Measurements from ENCODE around the gene NOX5. TPM values are rescaled to one million over a fixed set of nuclear protein-coding genes. Genes with fewer than 3 reads are reported as not detected.

Gene NOX5
- total RNA-seq, 1 donor from 2014 or later: 0.14 TPM

DNA sequence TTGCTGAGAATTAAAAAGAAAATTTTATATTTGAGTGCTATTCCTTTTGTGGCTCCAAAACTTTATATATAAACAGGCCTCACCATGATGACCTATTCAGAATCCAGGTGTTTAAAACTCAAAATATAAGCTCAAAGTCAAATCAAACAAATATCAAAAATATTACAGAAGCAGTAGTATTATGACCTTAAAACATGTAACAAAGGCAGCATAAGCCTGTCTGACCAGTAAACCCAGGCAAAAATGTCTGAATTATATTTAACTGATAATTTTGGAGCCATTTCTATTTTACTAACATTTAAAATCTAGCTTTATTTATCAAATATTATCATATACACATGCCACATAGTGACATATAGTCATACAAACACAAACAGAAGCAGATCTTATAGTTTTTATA, 6.4 kb upstream of the NOX5 start:
- no peaks in the 10 kb centered on the region for H3K9me3 ChIP-seq
- no peak for TF ChIP-seq CTCF (IDR thresholded peaks at IDR 0.05)
- H3K27me3 ChIP-seq: no peaks in the 10 kb centered on the region
- DNase-seq (no peak), ATAC-seq (no peak)
- no peaks in the 10 kb centered on the region for H3K36me3 ChIP-seq
- intact Hi-C loops (cut with DNase I): no loop called here
- no peak overlapping the region for H3K4me3 ChIP-seq
- no peaks in the 10 kb centered on the region for H3K4me1 ChIP-seq
- H3K27ac ChIP-seq: no peak overlapping the region

DNA sequence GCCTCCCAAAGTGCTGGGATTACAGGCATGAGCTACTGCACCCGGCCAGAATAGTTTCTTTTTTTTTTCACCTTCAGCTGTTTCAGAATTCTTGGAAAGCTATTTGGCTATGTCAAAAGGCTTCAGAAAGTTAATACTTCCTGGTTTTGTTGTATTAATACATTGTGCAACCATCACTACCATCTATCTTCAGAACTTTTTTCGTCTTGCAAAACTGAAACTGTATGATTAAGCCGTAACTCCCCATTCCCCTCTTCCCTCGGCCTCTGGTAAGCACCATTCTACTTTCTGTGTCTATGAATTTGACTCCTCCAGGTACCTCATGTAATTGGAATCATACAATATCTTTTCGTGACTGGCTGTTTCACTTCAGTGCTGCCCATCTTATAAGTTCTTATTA, 5.2 kb upstream of the NOX5 start:
- ATAC-seq (peak; percentile 61), DNase-seq (no peak)
- Histone ChIP-seq H3K9me3 (no peaks in the 10 kb centered on the region), H3K4me3 (no peak overlapping the region), H3K27ac (no peak overlapping the region), H3K27me3 (no peaks in the 10 kb centered on the region), H3K36me3 (no peaks in the 10 kb centered on the region), H3K4me1 (no peaks in the 10 kb centered on the region)
- TF ChIP-seq CTCF (IDR thresholded peaks at IDR 0.05): no peak
- intact Hi-C loops (cut with DNase I): no loop called here

DNA sequence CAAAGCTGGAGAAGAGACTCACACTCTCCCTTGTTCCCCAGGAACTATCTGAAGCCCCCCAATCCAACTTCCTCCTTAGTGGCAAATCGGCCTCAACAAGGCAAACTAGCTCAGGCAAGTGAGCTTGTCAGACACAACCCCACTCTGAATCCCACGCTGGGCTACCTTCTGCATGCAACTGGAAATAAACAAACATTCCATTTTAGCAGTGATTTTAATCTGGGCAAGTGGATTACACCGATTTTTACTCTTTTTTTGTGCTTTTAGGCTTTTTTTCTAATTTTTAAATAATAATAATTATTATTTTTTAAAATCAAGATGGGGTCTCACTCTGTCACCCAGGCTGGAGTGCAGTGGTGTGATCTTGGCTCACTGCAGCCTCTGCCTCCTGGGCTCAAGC, 2.9 kb upstream of the NOX5 start:
- Histone ChIP-seq H3K9me3 (no peaks in the 10 kb centered on the region), H3K36me3 (no peaks in the 10 kb centered on the region), H3K27me3 (no peaks in the 10 kb centered on the region), H3K4me3 (no peak overlapping the region), H3K4me1 (no peaks in the 10 kb centered on the region), H3K27ac (no peak overlapping the region)
- intact Hi-C loops (cut with DNase I): no loop called here
- DNase-seq (no peak), ATAC-seq (no peak)
- no peak for TF ChIP-seq CTCF (IDR thresholded peaks at IDR 0.05)

DNA sequence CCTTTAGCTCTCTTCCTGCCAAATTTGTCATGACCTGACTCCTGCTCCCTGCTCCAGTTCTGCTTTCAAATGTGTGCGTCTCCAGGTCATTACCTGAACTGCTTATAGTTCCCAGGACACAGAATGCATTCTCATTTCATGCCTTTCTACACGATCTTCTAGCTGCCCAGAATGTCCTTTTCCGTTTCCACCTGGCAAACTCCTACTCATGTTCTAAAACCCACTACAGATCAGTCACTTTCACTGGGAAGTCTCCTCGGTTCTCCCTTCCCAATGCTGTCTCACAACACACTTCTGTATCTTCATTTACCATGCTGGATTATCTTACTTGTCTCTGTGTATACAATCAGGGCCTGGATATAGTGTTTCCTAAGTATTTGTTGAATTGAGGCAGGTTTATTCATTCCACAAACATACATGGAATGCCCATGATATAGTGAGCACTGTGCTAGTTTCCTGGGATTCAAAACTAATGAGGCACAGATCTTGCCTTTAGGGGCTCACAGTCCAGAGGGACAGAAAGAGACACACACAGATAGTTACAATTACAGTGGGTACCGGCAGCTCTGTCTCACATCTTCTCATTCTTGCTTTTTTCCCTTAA, 1.6 kb upstream of the NOX5 start:
- Histone ChIP-seq H3K4me3 (no peak overlapping the region), H3K36me3 (no peaks in the 10 kb centered on the region), H3K4me1 (no peaks in the 10 kb centered on the region), H3K27me3 (no peaks in the 10 kb centered on the region), H3K27ac (no peak overlapping the region), H3K9me3 (no peaks in the 10 kb centered on the region)
- DNase-seq (no peak), ATAC-seq (no peak)
- intact Hi-C loops (cut with DNase I): no loop called here
- no peak for TF ChIP-seq CTCF (IDR thresholded peaks at IDR 0.05)

DNA sequence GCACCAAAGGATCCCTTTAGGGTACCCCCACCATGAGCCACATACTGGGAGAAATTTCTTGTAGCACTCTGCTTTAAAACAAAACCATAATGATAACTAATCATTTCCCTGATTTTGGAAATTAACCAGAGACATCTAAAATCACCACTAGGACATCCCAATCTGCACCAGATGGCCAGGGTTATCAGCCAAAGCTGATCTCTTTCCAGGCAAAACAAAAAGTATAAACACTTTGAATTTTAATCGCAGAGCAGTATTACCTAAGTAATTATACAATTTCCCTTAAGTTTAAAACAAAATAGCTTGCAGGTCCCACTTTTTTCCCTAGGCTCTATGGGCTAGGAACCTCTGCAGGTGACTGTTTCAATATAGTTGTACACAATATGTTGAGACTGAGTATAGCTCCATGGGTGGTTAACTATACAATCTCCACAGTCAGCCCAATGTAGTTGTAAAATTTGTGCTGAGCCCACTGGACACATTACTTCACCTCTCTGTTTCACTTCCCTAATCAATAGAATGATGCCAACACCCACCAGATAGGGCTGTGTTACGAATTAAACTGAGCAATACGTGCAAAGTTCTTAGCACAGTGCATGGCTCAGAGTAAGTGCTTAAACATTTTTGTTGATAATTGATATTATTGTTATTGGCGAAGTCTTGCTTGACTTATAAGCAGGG, 629 bp upstream of the NOX5 start:
- Histone ChIP-seq H3K4me1 (no peaks in the 10 kb centered on the region), H3K27ac (no peak overlapping the region), H3K27me3 (no peaks in the 10 kb centered on the region), H3K4me3 (no peak overlapping the region), H3K36me3 (no peaks in the 10 kb centered on the region), H3K9me3 (no peaks in the 10 kb centered on the region)
- DNase-seq: no peak
- no peak for TF ChIP-seq CTCF (IDR thresholded peaks at IDR 0.05)
- peak; percentile 13 for ATAC-seq
- intact Hi-C loops (cut with DNase I): no loop called here
